GM19455 (cell line): ENCODE measurements around the gene BLID.

Experiments used
- ATAC-seq: cut with Tn5 transposase; IDR thresholded peaks from one replicate; pipeline ENCODE4 v1.9.1; 2021; ENCODE audit not compliant: unreplicated experiment

BLID gene

DNA sequence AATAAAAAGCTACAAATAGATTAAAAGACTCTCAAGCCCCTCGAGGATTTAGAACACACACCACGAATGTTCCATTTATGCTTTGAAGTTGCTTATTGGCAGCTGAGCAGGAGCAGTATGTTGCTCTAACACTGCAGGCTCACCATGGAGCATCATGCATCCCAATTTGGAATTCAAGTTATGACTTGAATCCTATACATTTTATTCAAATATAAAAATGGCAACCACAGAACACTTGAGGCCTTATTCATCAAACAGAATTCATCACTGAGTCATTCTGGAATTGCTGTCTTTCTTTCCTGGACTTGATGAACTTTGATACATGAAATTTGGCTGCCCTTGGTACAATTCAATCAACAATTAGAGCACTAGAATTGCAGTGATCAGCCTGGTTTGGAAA lies 24.5 kb upstream of the BLID start:
- ATAC-seq = no peak

- no peak for ATAC-seq
Observed at GRCh38 chr11:122139595-122139866, 23.5 kb upstream of the BLID start.

DNA sequence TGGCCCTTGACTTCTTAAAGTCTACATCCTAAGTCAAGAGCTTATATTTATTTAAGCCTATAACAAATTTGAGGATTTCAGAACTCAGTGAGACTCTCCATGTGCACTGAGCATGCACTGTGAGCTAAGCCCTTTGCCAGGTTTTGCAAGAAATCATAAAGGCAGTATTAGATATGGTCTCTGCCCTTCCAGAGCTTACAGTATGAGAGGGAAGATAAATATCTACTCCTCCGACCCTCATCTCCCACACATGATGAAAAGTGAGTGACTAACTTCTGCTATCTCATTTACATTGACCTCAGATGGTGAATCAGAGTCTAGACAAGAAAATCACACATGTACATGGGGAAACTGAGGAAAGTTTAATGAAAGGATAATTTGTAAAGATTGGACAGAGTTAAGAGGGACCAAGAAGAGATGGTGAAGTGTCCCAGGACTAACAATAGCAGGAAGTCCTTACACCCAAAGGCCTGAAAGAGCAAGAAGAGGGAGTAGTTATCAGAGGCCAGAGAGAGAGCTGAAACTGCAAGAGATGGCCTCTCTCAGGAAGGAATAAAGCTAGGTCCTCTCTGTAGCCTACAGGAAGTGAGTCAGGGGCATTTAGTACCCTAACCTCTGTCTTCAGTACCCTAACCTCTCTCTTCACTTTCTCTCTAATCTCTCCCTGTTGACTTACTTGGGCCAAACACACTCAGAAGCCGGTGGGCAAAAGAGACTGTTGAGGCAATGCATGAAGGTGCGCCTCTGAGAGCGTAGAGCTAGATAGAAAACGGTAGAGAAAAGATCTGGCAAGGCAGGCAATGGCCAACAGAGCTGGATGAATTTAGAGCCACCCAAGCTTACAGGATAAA lies 23.0 kb upstream of the BLID start:
- no peak for ATAC-seq

GRCh38 chr11:122137078-122137793 lies 21.2 kb upstream of the BLID start:
- no peak for ATAC-seq

- ATAC-seq = no peak
Observed at GRCh38 chr11:122131126-122131525, 15.1 kb upstream of the BLID start.

DNA sequence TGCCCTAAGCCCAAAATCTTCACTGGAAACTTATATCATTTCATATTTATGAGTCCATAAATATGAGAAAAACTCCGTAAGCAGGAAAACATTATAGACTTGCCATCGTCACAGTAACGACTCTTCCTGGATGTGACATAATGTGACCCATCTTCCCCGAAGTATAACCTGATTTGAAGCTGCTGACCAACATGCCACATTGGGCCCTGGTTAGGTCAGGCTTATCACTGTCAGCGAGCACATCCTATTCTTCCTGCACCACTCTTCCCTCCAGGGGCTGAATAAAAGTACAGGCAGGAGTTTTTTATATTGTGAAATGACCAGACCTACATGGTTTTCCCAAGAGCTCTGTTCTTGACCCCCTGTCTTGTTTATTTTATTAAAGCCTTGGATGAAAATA lies 12.1 kb upstream of the BLID start:
- ATAC-seq = no peak

DNA sequence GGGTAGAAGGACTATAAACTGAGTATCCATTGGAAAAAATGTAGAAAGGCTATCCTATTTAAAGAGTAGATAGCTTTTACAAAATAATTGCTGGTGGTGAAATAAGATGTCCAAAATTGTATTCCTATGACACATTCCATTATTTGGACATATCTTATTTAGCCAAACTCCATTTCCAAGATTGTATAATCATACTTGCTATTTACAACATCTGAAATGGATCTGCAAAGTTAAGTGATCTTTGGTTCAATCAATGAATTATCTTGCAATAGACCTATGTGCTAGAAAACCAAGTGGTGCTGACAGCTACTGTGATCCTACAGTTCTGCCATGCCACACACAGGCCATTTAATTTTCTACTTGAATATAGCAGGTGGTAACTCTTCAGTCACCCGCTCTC lies 11.0 kb upstream of the BLID start:
- no peak for ATAC-seq

DNA sequence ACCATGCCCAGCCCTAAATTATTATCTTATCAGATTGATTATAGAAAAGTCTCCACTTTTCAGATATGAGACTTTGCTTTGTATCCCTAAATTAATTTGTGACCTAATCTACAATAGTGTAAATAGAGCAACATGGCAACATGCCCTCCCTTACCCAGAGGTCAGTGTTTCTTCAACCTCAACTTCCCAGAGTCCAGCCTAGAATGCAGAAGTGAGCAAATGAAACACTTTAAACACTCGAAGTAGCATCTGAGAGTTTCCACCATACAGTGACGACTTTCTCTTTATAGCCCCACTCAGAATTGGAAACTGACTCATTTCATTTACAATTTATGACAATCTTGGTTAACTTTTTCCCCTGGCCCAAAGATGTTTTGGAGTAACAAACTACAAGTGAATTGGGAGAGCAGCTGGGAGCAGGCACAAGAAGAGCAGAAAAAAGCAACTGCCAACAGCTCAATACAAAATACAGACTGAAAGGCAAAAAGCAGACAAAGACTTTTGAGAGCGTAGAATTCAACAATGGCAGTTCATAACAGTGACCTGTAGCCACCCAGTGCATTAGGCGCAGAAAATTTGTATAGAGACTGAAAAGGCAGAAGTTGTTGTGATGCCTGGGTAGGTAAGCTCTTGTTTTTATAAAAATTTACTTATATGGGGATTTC lies 10.1 kb upstream of the BLID start:
- ATAC-seq = no peak

DNA sequence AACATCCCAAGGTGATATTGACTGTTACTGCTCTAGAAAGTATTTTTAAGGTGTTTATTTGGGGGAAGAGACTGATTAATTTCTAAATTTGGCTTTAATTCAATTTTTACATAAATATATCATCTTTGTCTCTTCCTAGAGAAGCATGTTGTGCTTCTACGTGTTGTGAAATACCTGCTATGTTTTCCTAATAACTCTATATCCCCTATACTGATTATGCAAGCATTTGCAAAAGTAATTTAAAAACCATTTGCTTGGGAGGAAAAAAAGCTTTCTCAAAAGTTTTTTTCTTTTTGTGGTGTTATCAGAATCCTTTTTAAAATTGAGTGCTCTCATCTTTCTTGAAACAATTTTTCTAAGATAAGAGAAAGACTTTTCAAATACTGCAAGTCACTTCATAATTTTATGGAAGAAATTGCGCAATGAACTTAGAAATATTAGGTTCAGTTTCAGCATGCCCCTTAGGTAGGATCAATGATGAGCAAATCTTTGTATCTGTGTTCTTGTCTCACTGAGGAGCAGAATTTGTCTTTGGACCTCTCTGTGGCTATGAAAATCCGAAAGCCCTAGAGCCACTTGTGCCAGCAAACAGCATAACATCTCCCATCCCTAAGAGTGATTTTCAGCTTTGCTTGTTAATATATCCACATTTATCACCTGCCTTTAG lies 7.4 kb upstream of the BLID start:
- no peak for ATAC-seq

DNA sequence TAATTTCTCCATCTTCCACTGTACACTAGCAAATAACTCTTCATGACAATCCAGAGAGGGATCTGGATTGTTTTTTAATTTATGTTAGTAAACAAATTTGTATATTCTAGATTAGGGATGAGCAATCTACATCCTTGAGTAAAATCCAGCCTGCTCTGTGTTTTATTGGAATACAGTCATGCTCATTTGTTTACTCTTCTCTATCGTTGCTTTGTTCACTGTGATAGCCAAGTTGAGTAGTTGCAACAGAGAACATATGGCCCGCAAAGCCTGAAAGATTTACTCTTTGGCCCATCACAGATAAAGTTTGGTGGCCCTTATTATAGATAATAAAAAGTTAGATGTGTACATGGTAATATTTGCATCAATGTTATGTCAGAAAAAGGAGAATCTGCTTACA lies 6.2 kb upstream of the BLID start:
- no peak for ATAC-seq

- no peak for ATAC-seq
Observed at GRCh38 chr11:122120096-122120495, 4.1 kb upstream of the BLID start.

DNA sequence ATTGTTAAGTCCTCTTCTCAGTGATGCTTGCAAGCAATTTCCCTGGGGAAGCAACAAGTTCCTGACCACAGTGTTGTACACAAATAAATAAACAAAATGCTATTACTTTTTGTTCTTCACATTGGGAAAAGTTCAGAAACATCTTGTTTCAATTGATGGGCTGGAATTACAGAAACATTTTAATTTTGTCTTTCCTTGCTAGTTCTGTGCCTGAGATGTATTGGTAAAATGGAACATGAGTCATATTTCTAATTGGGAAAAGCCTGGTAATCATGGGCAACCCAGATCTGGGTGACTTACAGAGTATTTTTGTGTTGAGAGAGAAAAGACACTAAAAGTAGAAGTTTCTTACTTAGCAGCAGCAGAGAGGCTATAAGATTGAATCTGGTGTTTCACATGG lies 576 bp upstream of the BLID start:
- no peak for ATAC-seq

- ATAC-seq = no peak
Observed at GRCh38 chr11:122114976-122115375, 1.0 kb downstream of the BLID start.

- no peak for ATAC-seq
Observed at GRCh38 chr11:122113836-122114825, 1.9 kb downstream of the BLID start.

DNA sequence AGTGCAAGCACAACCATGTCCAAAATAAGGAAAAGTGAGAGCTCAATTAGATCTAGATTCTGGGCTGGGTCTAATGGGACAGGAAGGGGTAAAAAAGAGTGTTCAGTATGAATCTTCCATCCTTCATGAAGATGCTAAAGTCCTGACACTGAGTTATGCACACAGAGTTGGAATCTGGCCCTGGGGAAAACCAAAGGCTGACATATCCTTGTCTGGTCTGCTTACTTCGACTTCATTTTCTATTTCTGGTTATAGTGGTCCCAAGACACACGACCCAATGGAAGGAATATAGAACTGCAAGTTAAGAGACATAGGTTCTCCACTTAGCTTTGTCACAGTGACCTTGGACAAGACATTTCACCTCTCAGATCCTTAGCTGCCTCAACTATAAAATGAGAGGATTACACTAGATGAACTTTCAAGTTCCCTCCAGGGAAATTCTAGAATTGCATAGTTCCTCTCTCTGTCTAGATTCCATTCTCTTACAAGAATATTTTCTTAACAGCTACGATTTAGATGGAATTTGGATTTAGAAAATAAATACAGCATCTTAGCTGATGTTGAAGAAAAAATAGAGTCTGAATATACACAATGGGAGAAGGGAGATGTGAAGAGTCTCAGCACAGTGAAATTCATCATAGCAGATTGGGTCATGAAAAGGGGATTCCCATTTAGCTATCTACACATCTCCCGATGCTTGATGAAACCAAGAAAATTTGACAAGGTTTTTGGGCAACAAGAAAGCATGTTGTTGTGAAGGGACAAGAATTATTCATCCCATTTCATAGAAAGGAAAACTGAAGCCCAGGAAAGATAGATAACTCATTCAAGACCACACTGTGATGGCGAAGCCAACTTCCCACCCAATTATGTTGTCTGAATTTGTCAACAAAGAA lies 3.3 kb downstream of the BLID start:
- ATAC-seq = no peak

- ATAC-seq = no peak
Observed at GRCh38 chr11:122109932-122110331, 6.1 kb downstream of the BLID start.

DNA sequence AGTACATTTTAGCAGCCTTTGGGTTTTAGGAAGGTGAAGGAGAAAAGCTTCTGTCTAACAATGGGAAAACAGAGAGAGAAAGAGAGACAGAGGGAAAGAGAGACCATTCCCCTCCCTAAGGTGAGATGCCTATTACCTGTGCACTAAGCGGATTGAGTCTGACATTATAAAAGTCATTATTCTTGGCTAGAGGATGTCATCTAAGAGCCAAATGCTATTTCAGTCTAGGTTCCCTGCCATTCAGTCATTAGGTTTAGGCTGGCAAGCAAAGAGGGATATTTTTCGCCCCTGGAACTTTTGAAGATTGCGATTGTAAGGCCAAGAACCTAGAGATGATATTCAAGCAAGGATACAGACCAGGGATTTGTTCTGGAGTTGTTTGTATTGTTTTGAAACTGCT lies 7.2 kb downstream of the BLID start:
- no peak for ATAC-seq

GRCh38 chr11:122108192-122108799 lies 7.7 kb downstream of the BLID start:
- ATAC-seq = no peak

- ATAC-seq = no peak
Observed at GRCh38 chr11:122107566-122107965, 8.4 kb downstream of the BLID start.
